ENCODE results near the gene ZPR1.
A peak's percentile ranks its signal among the peaks of the same experiment; 100 is the strongest.

DNA sequence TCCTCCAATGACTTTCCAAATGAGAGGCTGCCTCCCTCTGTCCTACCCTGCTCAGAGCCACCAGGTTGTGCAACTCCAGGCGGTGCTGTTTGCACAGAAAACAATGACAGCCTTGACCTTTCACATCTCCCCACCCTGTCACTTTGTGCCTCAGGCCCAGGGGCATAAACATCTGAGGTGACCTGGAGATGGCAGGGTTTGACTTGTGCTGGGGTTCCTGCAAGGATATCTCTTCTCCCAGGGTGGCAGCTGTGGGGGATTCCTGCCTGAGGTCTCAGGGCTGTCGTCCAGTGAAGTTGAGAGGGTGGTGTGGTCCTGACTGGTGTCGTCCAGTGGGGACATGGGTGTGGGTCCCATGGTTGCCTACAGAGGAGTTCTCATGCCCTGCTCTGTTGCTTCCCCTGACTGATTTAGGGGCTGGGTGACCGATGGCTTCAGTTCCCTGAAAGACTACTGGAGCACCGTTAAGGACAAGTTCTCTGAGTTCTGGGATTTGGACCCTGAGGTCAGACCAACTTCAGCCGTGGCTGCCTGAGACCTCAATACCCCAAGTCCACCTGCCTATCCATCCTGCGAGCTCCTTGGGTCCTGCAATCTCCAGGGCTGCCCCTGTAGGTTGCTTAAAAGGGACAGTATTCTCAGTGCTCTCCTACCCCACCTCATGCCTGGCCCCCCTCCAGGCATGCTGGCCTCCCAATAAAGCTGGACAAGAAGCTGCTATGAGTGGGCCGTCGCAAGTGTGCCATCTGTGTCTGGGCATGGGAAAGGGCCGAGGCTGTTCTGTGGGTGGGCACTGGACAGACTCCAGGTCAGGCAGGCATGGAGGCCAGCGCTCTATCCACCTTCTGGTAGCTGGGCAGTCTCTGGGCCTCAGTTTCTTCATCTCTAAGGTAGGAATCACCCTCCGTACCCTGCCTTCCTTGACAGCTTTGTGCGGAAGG lies 44.8 kb upstream of the ZPR1 start:
- peak; percentile 53 to 57 for TF ChIP-seq RAD21 (IDR thresholded peaks at IDR 0.05)
- TF ChIP-seq, protein P1, sequence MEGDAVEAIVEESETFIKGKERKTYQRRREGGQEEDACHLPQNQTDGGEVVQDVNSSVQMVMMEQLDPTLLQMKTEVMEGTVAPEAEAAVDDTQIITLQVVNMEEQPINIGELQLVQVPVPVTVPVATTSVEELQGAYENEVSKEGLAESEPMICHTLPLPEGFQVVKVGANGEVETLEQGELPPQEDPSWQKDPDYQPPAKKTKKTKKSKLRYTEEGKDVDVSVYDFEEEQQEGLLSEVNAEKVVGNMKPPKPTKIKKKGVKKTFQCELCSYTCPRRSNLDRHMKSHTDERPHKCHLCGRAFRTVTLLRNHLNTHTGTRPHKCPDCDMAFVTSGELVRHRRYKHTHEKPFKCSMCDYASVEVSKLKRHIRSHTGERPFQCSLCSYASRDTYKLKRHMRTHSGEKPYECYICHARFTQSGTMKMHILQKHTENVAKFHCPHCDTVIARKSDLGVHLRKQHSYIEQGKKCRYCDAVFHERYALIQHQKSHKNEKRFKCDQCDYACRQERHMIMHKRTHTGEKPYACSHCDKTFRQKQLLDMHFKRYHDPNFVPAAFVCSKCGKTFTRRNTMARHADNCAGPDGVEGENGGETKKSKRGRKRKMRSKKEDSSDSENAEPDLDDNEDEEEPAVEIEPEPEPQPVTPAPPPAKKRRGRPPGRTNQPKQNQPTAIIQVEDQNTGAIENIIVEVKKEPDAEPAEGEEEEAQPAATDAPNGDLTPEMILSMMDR (IDR thresholded peaks at IDR 0.05; ENCODE audit: low read depth, low read length, missing input control): no peak
- peak; percentile 78 for TF ChIP-seq REST (IDR thresholded peaks at IDR 0.05)
- TF ChIP-seq, protein P2, sequence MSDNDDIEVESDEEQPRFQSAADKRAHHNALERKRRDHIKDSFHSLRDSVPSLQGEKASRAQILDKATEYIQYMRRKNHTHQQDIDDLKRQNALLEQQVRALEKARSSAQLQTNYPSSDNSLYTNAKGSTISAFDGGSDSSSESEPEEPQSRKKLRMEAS (IDR thresholded peaks at IDR 0.05): no peak
- peak; percentile 38 to 51 for TF ChIP-seq JUND (IDR thresholded peaks at IDR 0.05)
- TF ChIP-seq RXRA (IDR thresholded peaks at IDR 0.05): peak; percentile 90 to 93
- peak; percentile 80 for TF ChIP-seq TAF1 (conservative IDR thresholded peaks at IDR 0.05)
- TF ChIP-seq NR2F2 (IDR thresholded peaks at IDR 0.05): peak; percentile 71
- TF ChIP-seq ZBTB33 (IDR thresholded peaks at IDR 0.05): no peak
- peak; percentile 72 to 86 for TF ChIP-seq HNF4A (conservative IDR thresholded peaks at IDR 0.05)
- no peak for TF ChIP-seq EGR1 (IDR thresholded peaks at IDR 0.05; ENCODE audit: low read depth in 2 of 2)
- TF ChIP-seq SP1 (IDR thresholded peaks at IDR 0.05): peak; percentile 64

Measured in liver (tissue), 3 donors.